BE2C (cell line): ENCODE data around the gene TOR3A.
"Not testable (repeated sequence)": the region's sequence is repeated elsewhere in the genome, so short reads cannot be mapped to it uniquely, and the experiment has no call there.

Experiments
- DNase-seq: peaks from one replicate; pipeline ENCODE4 v3.0.0-alpha.2; 2020
- H3K27me3 ChIP-seq: fragments of 250-450 bp; sonication (Bioruptor Pico); 2 replicates; pipeline ENCODE4 v1.5.1; 2020; ENCODE audit warnings: mild to moderate bottlenecking
- H3K36me3 ChIP-seq: fragments of 250-450 bp; sonication (Bioruptor Pico); 2 replicates; pipeline ENCODE4 v1.5.1; 2020; ENCODE audit warnings: mild to moderate bottlenecking
- H3K4me1 ChIP-seq: fragments of 250-450 bp; sonication (Bioruptor Pico); 2 replicates; pipeline ENCODE4 v1.5.1; 2020
- H3K4me3 ChIP-seq: 2 replicates; pipeline ENCODE4 v1.5.1; 2011; ENCODE audit warnings: low read depth, low read length
- H3K9me3 ChIP-seq: fragments of 250-450 bp; sonication (Bioruptor Pico); 2 replicates; pipeline ENCODE4 v1.5.1; 2020
- CTCF ChIP-seq: IDR thresholded peaks from 2 replicates; pipeline ENCODE4 v1.5.1; 2012; ENCODE audit warnings: mild to moderate bottlenecking, low read depth, low read length

TOR3A gene

DNA sequence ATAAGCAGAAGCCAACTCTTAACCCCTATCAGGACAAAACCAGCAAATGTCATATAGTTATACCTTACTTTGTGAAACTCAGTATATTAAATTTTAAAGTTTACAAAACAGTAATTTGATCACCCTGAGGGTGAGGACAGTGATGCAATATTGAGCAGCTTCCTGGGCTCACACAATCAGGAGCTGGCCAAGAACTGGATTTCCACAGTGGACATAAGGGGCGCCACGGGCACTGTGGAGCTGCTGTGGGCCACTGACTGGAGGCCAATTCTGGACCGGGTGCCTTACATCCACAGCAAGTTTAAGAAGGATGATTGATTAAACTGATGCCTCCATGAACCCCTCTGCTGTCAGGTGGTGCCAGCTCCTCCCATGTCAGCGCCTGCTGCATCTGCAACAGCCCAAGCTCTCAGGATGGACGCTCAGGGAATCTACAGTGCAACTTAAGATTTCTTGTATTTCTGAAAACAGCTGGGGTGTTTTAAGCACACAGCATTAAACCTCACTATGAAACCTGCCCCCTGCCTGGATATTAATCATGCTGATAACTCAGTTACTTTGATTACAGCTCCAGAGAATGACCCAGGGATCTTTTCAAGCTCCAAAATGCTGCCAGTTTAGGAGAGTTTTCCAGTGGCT is 55.9 kb downstream of the TOR3A start:
- no peaks in the 10 kb centered on the region for H3K4me1 ChIP-seq
- H3K27me3 ChIP-seq, result no peaks in the 10 kb centered on the region
- H3K9me3 ChIP-seq, result no peaks in the 10 kb centered on the region
- H3K4me3 ChIP-seq, result no peak overlapping the region
- TF ChIP-seq CTCF, result no peak
- peaks cover 5% of the 10 kb centered on the region; the same call in 1 of the 2 replicates for H3K36me3 ChIP-seq
- no peak for DNase-seq

DNA sequence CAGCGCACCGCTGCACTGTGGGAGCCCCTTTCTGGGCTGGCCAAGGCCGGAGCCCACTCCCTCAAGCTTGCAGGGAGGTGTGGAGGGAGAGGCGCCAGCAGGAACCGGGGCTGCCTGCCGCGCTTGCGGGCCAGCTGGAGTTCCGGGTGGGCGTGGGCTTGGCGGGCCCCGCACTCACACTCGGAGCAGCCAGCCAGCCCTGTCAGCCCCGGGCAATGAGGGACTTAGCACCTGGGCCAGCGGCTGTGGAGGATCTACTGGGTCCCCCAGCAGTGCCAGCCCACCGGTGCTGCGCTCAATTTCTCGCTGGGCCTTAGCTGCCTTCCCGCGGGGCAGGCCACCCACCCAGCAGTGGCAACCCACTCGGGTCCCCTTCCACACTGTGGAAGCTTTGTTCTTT is 56.9 kb downstream of the TOR3A start:
- H3K36me3 ChIP-seq, H3K4me3 ChIP-seq, DNase-seq, H3K4me1 ChIP-seq, H3K9me3 ChIP-seq, H3K27me3 ChIP-seq: not testable (repeated sequence)

DNA sequence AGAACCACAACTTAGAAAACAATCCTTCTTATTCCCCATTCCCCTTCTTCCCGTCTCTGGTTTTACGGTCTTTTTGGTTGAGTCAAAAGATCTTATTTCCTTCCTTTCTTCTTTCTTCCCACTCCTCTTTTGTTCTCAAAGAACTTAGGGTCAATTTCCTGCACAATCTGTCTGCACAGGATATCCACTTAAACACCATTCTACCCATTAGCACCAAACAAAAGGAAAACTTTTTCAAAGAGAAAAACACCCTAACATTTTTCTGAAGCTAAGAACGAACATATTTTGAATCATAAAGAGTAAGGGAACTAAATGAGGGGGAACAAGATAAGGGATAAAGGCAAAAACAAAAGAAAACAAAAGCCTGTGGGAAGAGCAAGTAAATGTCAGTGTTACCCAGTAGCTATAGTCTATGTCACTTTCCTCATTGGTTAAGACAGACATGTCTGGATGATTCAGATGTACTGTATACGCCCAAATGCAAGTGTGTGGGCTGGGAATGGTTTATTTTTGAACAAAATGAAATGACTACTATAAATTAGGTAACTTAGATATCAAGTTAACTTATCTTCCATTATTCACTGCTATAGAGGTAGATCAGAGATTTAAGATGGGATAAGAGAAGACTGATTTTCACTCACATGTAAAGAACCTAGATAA is 59.9 kb downstream of the TOR3A start:
- Histone ChIP-seq H3K4me1 (no peaks in the 10 kb centered on the region), H3K9me3 (no peaks in the 10 kb centered on the region), H3K36me3 (peaks cover 5% of the 10 kb centered on the region; the same call in 1 of the 2 replicates), H3K27me3 (no peaks in the 10 kb centered on the region), H3K4me3 (no peak overlapping the region)
- TF ChIP-seq CTCF, result no peak
- no peak for DNase-seq

DNA sequence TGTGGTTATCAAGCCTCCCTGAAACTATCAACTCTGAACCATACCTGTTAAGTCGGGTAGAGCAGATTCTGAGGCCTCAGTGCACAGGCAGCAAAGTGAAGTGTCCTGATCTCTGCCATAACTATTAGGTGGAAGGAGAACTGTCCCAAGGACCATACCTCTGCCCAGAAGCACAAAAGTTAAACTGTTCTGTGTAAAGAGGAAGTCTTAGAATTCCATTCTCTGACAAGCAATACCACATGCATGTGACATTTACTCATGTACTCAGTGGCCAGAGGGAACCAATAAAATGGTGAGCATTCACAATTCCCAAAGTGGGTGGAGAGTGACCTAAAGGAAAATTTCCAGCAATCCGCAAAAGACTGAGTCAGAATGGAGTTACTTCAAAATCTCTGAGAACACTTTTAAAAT is 61.0 kb downstream of the TOR3A start:
- Histone ChIP-seq H3K36me3 (peaks cover 5% of the 10 kb centered on the region; the same call in 1 of the 2 replicates), H3K27me3 (no peaks in the 10 kb centered on the region), H3K4me1 (no peaks in the 10 kb centered on the region), H3K4me3 (no peak overlapping the region), H3K9me3 (no peaks in the 10 kb centered on the region)
- no peak for TF ChIP-seq CTCF
- DNase-seq, result no peak

- Histone ChIP-seq H3K4me1 (no peaks in the 10 kb centered on the region), H3K9me3 (no peaks in the 10 kb centered on the region), H3K27me3 (no peaks in the 10 kb centered on the region), H3K36me3 (peaks cover 5% of the 10 kb centered on the region; the same call in 1 of the 2 replicates), H3K4me3 (no peak overlapping the region)
- DNase-seq, result no peak
- no peak for TF ChIP-seq CTCF
Measured at GRCh38 chr1:179143322-179143721, 61.5 kb downstream of the TOR3A start.

DNA sequence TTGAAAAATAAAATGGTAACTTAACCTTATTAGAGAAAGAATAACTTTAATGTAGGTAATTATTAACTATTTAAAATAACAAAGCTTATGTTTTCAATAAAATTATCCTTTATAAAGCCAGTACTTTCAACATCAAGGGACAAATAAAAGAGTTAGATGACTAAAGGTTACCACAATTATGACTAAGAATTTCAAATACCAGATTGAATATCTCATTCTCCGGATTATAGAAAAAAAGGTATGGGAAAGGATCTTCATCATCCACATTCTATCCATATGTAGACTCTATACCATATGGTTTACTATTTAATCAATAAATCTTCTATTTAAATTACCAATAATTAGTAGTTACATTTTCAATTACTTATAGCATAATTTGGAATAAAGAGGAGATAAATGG is 62.8 kb downstream of the TOR3A start:
- H3K4me3 ChIP-seq, result no peak overlapping the region
- H3K36me3 ChIP-seq, result peaks cover 7% of the 10 kb centered on the region
- no peaks in the 10 kb centered on the region for H3K4me1 ChIP-seq
- no peak for DNase-seq
- no peak for TF ChIP-seq CTCF
- H3K9me3 ChIP-seq, result no peaks in the 10 kb centered on the region
- H3K27me3 ChIP-seq, result no peaks in the 10 kb centered on the region
